PC-3 (cell line): ENCODE measurements around the gene FAM43B.

Experiments used
- EZH2 ChIP-seq: fragments of 300-600 bp; sonication (generic); IDR thresholded peaks from one replicate; pipeline ENCODE4 v1.6.1; 2017; ENCODE audit warnings: antibody characterized with exemption, mild to moderate bottlenecking, low read length; ENCODE audit not compliant: unreplicated experiment
- TF ChIP-seq, protein P1 (sequence below): fragments of 300-600 bp; sonication (generic); conservative IDR thresholded peaks from 2 replicates; pipeline ENCODE4 v1.5.1; 2017; ENCODE audit warnings: antibody characterized with exemption, low read depth, mild to moderate bottlenecking, low read length

DNA sequence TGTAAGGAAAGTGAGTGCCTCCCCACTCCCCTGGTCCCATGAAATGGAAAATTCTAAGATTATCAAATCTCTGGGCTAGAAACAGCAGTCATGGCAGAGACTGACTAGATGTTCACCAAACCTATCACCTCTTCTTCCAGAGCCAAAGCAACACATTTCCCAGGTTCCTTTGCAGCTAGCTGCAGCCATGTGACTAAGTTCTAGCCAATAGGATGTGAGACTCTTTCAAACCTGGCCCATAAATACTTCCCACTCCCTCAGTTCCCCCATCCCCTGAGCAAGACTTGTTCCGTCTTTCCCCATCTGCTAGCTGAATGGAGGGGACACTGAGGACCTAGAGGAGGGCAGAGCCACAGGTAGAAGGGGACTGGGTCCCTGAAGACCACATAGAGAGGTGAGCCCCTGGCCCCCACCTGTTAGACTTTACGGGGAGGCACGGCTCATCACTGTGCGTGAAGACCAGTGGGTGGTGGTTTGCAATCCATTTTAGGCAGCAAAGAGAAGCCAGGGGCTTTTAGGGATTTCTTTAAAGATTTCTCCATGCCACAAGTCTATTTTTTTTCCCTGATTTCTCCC lies 17.2 kb downstream of the FAM43B start:
- TF ChIP-seq, protein P1, sequence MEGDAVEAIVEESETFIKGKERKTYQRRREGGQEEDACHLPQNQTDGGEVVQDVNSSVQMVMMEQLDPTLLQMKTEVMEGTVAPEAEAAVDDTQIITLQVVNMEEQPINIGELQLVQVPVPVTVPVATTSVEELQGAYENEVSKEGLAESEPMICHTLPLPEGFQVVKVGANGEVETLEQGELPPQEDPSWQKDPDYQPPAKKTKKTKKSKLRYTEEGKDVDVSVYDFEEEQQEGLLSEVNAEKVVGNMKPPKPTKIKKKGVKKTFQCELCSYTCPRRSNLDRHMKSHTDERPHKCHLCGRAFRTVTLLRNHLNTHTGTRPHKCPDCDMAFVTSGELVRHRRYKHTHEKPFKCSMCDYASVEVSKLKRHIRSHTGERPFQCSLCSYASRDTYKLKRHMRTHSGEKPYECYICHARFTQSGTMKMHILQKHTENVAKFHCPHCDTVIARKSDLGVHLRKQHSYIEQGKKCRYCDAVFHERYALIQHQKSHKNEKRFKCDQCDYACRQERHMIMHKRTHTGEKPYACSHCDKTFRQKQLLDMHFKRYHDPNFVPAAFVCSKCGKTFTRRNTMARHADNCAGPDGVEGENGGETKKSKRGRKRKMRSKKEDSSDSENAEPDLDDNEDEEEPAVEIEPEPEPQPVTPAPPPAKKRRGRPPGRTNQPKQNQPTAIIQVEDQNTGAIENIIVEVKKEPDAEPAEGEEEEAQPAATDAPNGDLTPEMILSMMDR, result no peak
- no peak for TF ChIP-seq EZH2
